ENCODE measurements around the gene MAST1.
"Not testable (repeated sequence)": the region's sequence is repeated elsewhere in the genome, so short reads cannot be mapped to it uniquely, and the experiment has no call there.

Gene MAST1

GRCh38 chr19:12872255-12872654 lies 33.9 kb downstream of the MAST1 start:
- no peak for DNase-seq (ENCODE audit: low read depth in 2 of 2)

- peak in 1 of 2 donors; percentile 42 for DNase-seq (ENCODE audit: low read depth in 2 of 2)
These were observed 34.9 kb downstream of the MAST1 start for GRCh38 chr19:12872941-12873890.

- no peak for DNase-seq (ENCODE audit: low read depth in 2 of 2)
These were observed 35.8 kb downstream of the MAST1 start for GRCh38 chr19:12873891-12874745.

GRCh38 chr19:12875086-12875485 lies 36.8 kb downstream of the MAST1 start:
- DNase-seq (ENCODE audit: low read depth in 2 of 2) = no peak

GRCh38 chr19:12880551-12881171 lies 42.3 kb downstream of the MAST1 start:
- no peak for DNase-seq (ENCODE audit: low read depth in 2 of 2)

GRCh38 chr19:12881172-12881808 lies 43.0 kb downstream of the MAST1 start, which contains the start of gene DNASE2:
Gene DNASE2, minus strand, starts transcription at chr19:12881449. Its CDS starts 74 bp downstream, at chr19:12881375.
- DNase-seq (ENCODE audit: low read depth in 2 of 2) = peak; percentile 81 to 85

- no peak for DNase-seq (ENCODE audit: low read depth in 2 of 2)
These were observed 44.3 kb downstream of the MAST1 start for GRCh38 chr19:12882589-12882988.

GRCh38 chr19:12884202-12884601 lies 45.9 kb downstream of the MAST1 start:
- no peak for DNase-seq (ENCODE audit: low read depth in 2 of 2)

- DNase-seq (ENCODE audit: low read depth in 2 of 2) = no peak
These were observed 46.3 kb downstream of the MAST1 start for GRCh38 chr19:12884627-12884925.

GRCh38 chr19:12884926-12885748 lies 46.8 kb downstream of the MAST1 start:
- DNase-seq (ENCODE audit: low read depth in 2 of 2) = peak; percentile 83 to 93

GRCh38 chr19:12885749-12886650 lies 47.7 kb downstream of the MAST1 start:
- no peak for DNase-seq (ENCODE audit: low read depth in 2 of 2)

- DNase-seq (ENCODE audit: low read depth in 2 of 2) = no peak
These were observed 48.3 kb downstream of the MAST1 start for GRCh38 chr19:12886651-12886968.

- no peak for DNase-seq (ENCODE audit: low read depth in 2 of 2)
These were observed 48.8 kb downstream of the MAST1 start, which contains the start of gene KLF1 for GRCh38 chr19:12886969-12887747. Gene KLF1, minus strand, starts transcription at chr19:12887201. Its CDS starts 61 bp downstream, at chr19:12887140.

GRCh38 chr19:12888006-12888603 lies 49.8 kb downstream of the MAST1 start:
- DNase-seq (ENCODE audit: low read depth in 2 of 2) = no peak

- not testable (repeated sequence) for DNase-seq (ENCODE audit: low read depth in 2 of 2)
These were observed 52.0 kb downstream of the MAST1 start for GRCh38 chr19:12890299-12890786.

- peak; percentile 95 to 96 for DNase-seq (ENCODE audit: low read depth in 2 of 2)
These were observed 52.7 kb downstream of the MAST1 start, which contains the start of gene GCDH for GRCh38 chr19:12890787-12891552. Gene GCDH, plus strand, starts transcription at chr19:12891160. Its CDS starts 145 bp downstream, at chr19:12891305.

GRCh38 chr19:12891553-12892021 lies 53.3 kb downstream of the MAST1 start:
- no peak for DNase-seq (ENCODE audit: low read depth in 2 of 2)
